Upper lobe of left lung (tissue), 6 donors: ENCODE measurements around the gene CTDNEP1. TPM values are rescaled to one million over a fixed set of nuclear protein-coding genes. Genes with fewer than 3 reads are reported as not detected.
"Not testable (repeated sequence)": the region's sequence is repeated elsewhere in the genome, so short reads cannot be mapped to it uniquely, and the experiment has no call there.

Experiments
- ATAC-seq, 2 donors: fragments of 200-7000 bp; cut with Tn5 transposase; one replicate each; pipeline ENCODE4 v1.9.1; 2022; ENCODE audit warnings: mild to moderate bottlenecking in 2 of 2, moderate library complexity in 2 of 2; ENCODE audit not compliant: low FRiP score in 2 of 2
- DNase-seq, 2 donors: peaks; one replicate each; pipeline ENCODE4 v3.0.0-alpha.2; 2019 to 2020
- H3K27ac ChIP-seq, 4 donors: fragments of 200-600 bp; sonication (generic); one replicate each; pipeline ENCODE4 v1.5.1; 2016 to 2019
- H3K27me3 ChIP-seq, 4 donors: fragments of 200-600 bp; sonication (generic); one replicate each; pipeline ENCODE4 v1.5.1; 2017 to 2019
- H3K36me3 ChIP-seq, 4 donors: fragments of 200-600 bp; sonication (generic); one replicate each; pipeline ENCODE4 v1.5.1; 2016 to 2019
- H3K4me1 ChIP-seq, 4 donors: fragments of 200-600 bp; sonication (generic); one replicate each; pipeline ENCODE4 v1.5.1; 2018 to 2019
- H3K4me3 ChIP-seq, 4 donors: fragments of 200-600 bp; sonication (generic); one replicate each; pipeline ENCODE4 v1.5.1; 2017 to 2019; ENCODE audit warnings: mild to moderate bottlenecking in 2 of 4, moderate library complexity in 1 of 4
- H3K9me3 ChIP-seq, 4 donors: fragments of 200-600 bp; sonication (generic); one replicate each; pipeline ENCODE4 v1.5.1; 2018 to 2019
- CTCF ChIP-seq, 6 experiments: fragments of 450-650 bp in 4 of 6; fragments of 200-600 bp in 2 of 6; sonication (generic) in 2 of 6; IDR thresholded peaks; one replicate each; pipeline ENCODE4 v1.5.1; 2016 to 2019; ENCODE audit warnings: antibody characterized with exemption in 6 of 6
- EP300 ChIP-seq, 4 donors: sonication (generic); formaldehyde crosslinking; IDR thresholded peaks; one replicate each; pipeline ENCODE4 v1.5.1; 2017; ENCODE audit warnings: antibody characterized with exemption in 4 of 4, control low read depth in 2 of 4
- POLR2A ChIP-seq, 4 donors: fragments of 450-650 bp; IDR thresholded peaks; one replicate each; pipeline ENCODE4 v1.5.1; 2016 to 2017; ENCODE audit warnings: antibody characterized with exemption in 4 of 4, mild to moderate bottlenecking in 2 of 4
- POLR2AphosphoS5 ChIP-seq, 2 donors: sonication (generic); formaldehyde crosslinking; IDR thresholded peaks; one replicate each; pipeline ENCODE4 v1.5.1; 2017; ENCODE audit warnings: antibody characterized with exemption in 2 of 2
- WGBS, 2 donors: methylation state at CpG; one replicate each; pipeline ENCODE4 v1.1.5; 2017 to 2018; 5-methylcytosine and 5-hydroxymethylcytosine counted together
- total RNA-seq, 6 donors: library from RNA; depleted of rRNA in 4 of 6; stranded (reverse); fragments of >200 nt in 4 of 6; gene quantifications; one replicate each; pipeline versions ENCODE4 v1.1.0 to v1.2.1, GENCODE V29; 2016 to 2021
- donor health status: DM: no; HTN: no; CAD: no; lungs with moderate emphysema.
- donor health status: DM: no; HTN: yes; CAD: no; lungs with severe emphysema.

CTDNEP1 gene
- total RNA-seq, 6 donors from 2014 or later = 62.9 to 139 (median 75.0) TPM

- Histone ChIP-seq H3K36me3 (peaks cover 0 to 33% (median 28%) of the 10 kb centered on the region in 4 donors), H3K27me3 (no peaks in the 10 kb centered on the region), H3K27ac (no peak overlapping the region), H3K4me1 (peaks cover 25 to 38% (median 29%) of the 10 kb centered on the region in 4 donors), H3K4me3 (no peak overlapping the region), H3K9me3 (no peaks in the 10 kb centered on the region)
- 91 to 97% methylated on average over 4 to 5 of the region's 5 CpGs for WGBS, 2 donors
- TF ChIP-seq CTCF (IDR thresholded peaks at IDR 0.05) (no peak), EP300 (IDR thresholded peaks at IDR 0.05) (no peak), POLR2AphosphoS5 (IDR thresholded peaks at IDR 0.05) (no peak), POLR2A (IDR thresholded peaks at IDR 0.05) (no peak)
- DNase-seq = no peak
- ATAC-seq = no peak
Measured at GRCh38 chr17:7246779-7247178, 4.8 kb downstream of the CTDNEP1 start.

GRCh38 chr17:7243838-7244237 is 7.7 kb downstream of the CTDNEP1 start:
- not testable (repeated sequence) for H3K9me3 ChIP-seq, DNase-seq, ATAC-seq, H3K27me3 ChIP-seq
- H3K27ac ChIP-seq = peak overlapping the region; percentile 92 to 100 (median 97)
- peaks cover 0 to 46% (median 36%) of the 10 kb centered on the region in 4 donors for H3K36me3 ChIP-seq
- peak overlapping the region in 2 of 4 donors; percentile 85 to 99 for H3K4me3 ChIP-seq
- H3K4me1 ChIP-seq = peaks cover 25 to 35% (median 29%) of the 10 kb centered on the region in 4 donors
- WGBS, 2 donors = 84 to 85% methylated on average over 10 of the region's 10 CpGs

GRCh38 chr17:7243453-7243729 is 8.1 kb downstream of the CTDNEP1 start:
- TF ChIP-seq CTCF (IDR thresholded peaks at IDR 0.05) = no peak
- no peak for TF ChIP-seq POLR2AphosphoS5 (IDR thresholded peaks at IDR 0.05)
- no peak for TF ChIP-seq POLR2A (IDR thresholded peaks at IDR 0.05)
- no peak for TF ChIP-seq EP300 (IDR thresholded peaks at IDR 0.05)
- no peak for ATAC-seq
- Histone ChIP-seq H3K4me1 (peaks cover 23 to 30% (median 26%) of the 10 kb centered on the region in 4 donors), H3K27ac (peak overlapping the region; percentile 92 to 100 (median 97)), H3K27me3 (no peaks in the 10 kb centered on the region), H3K36me3 (peaks cover 0 to 46% (median 36%) of the 10 kb centered on the region in 4 donors), H3K9me3 (no peaks in the 10 kb centered on the region), H3K4me3 (peak overlapping the region in 3 of 4 donors; percentile 76 to 99 (median 85))
- 35 to 38% methylated on average over 2 of the region's 2 CpGs for WGBS, 2 donors
- DNase-seq = no peak

GRCh38 chr17:7242717-7243452 is 8.6 kb downstream of the CTDNEP1 start:
- peak in 3 of 4 donors; percentile 57 to 83 (median 74) for TF ChIP-seq POLR2A (IDR thresholded peaks at IDR 0.05)
- peak in 3 of 6 experiments; percentile 10 to 39 (median 37) for TF ChIP-seq CTCF (IDR thresholded peaks at IDR 0.05)
- TF ChIP-seq POLR2AphosphoS5 (IDR thresholded peaks at IDR 0.05) = peak; percentile 84 to 95
- peak in 3 of 4 donors; percentile 23 to 83 (median 61) for TF ChIP-seq EP300 (IDR thresholded peaks at IDR 0.05)
- DNase-seq = peak; percentile 94 to 97
- Histone ChIP-seq H3K9me3 (no peaks in the 10 kb centered on the region), H3K4me3 (peak overlapping the region; percentile 44 to 99 (median 80)), H3K4me1 (peaks cover 23 to 30% (median 26%) of the 10 kb centered on the region in 4 donors), H3K27me3 (no peaks in the 10 kb centered on the region), H3K27ac (peak overlapping the region; percentile 92 to 100 (median 97)), H3K36me3 (peaks cover 0 to 46% (median 36%) of the 10 kb centered on the region in 4 donors)
- peak; percentile 83 to 84 for ATAC-seq
- WGBS, 2 donors = 1 to 3% methylated on average over 48 to 49 of the region's 49 CpGs

GRCh38 chr17:7241783-7242716 is 9.5 kb downstream of the CTDNEP1 start, which contains the start of gene GABARAP:
GABARAP (minus strand) TSS chr17:7242449; CDS start chr17:7242330, 119 bp downstream.
- WGBS, 2 donors = 0% methylated on average over 36 to 52 of the region's 62 CpGs
- Histone ChIP-seq H3K9me3 (no peaks in the 10 kb centered on the region), H3K4me3 (peak within 1 kb of the TSS; percentile 44 to 99 (median 80)), H3K27me3 (no peaks in the 10 kb centered on the region), H3K27ac (peak within 1 kb of the TSS; percentile 92 to 100 (median 97)), H3K36me3 (peaks cover 0 to 45% (median 36%) of the 10 kb centered on the region in 4 donors), H3K4me1 (peaks cover 23 to 36% (median 32%) of the 10 kb centered on the region in 4 donors)
- ATAC-seq (peak; percentile 76 to 90), DNase-seq (peak; percentile 93 to 96)
- no peak for TF ChIP-seq CTCF (IDR thresholded peaks at IDR 0.05)
- TF ChIP-seq EP300 (IDR thresholded peaks at IDR 0.05) = no peak
- TF ChIP-seq POLR2AphosphoS5 (IDR thresholded peaks at IDR 0.05) = peak in 1 of 2 donors; percentile 74
- peak in 3 of 4 donors; percentile 33 to 79 (median 56) for TF ChIP-seq POLR2A (IDR thresholded peaks at IDR 0.05)
